ENCODE data around the gene REV3L.
"Not testable (repeated sequence)": the region's sequence is repeated elsewhere in the genome, so short reads cannot be mapped to it uniquely, and the experiment has no call there.

The REV3L gene

GRCh38 chr6:111490067-111490466 lies 7.0 kb upstream of the REV3L start:
- DNase-seq: no peak

DNA sequence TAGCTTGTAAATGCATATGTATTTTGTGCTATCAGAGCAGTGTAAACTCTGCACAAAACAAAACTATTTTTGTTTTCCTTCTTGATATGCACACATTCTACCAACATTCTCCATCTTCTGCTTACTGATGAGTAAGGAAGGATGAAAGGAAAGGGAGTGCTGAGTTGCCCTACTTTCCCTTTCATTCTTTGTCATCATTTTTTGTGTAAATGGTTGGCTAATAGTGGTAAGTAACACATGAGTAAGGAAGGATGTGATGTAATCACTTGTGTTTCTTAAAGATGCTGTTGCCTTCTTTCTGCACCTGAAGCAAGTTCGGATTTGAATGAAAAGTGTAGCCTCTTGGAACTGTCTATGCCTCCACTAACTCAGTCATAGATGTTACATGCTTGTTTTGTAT lies 4.6 kb upstream of the REV3L start:
- DNase-seq: no peak

DNA sequence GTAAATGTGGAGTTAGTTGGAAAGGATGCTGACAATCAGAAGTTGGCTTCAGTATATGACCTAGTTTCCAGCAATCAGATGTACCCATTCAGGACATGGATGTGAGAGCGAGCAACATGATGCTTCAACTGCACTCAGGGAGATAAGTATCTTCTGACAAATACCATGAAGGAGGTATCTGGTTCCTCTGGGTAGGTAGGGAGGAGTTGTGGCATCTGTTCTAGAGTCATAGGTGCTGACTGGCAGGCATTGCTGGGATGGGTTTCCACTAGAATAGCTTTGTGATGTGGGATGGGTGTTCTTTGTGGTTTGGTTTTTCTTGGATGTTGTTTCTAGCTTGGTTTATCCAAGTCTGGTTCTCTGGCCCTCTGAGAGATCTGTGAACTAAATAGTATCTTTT lies 3.9 kb upstream of the REV3L start:
- DNase-seq: no peak

DNA sequence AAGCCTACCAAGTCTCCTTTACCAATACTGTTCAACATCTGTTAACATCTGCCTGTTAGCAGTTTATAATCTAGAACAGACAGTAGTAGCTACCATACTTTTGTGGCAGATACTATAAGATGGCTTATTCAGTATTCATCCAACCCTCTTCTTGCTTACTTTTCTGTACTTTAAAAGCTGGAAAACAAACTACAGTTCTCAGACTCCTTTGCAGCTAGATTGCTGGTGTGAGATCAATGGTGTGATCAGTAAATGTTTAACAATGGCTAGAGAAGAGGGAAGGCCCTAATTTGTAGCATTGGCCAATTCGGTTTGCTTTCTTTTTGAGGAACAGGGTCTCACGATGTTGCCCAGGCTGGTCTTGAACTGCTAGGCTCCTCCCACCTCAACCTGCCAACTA lies 3.5 kb upstream of the REV3L start:
- no peak for DNase-seq

DNA sequence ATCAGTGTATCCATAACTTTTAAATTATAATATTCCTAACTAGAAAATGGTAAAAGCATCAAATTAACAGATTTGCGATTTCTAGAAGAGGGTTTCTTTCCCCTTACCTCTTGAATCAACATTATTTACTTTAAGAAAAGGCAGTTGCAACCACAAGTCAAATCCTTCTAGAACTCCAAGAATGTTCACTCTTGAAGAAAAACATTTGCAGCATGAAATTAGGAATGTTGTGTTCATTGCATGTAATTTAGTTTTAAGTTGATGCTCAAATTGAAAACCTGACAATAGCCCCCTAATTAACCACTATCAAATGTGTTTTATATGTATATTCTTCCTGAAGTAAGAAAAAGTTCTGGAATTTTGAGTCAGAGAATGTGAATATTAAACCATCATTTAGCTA lies 2.3 kb upstream of the REV3L start:
- DNase-seq: no peak

DNA sequence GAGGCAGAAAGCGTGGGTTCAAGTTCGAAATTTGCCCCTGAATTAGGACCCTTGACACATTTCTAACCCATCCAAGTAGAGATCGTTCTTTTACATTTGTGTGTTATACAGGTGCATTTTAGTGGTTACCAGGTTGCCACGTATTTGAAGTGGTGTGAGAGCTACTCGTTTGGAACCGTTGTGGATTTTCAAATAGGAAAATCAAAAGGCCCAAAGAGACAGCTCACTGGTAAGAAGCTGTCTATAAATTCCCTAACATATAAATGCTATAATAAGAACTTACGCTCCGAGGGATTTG lies 1.6 kb upstream of the REV3L start:
- no peak for DNase-seq

- DNase-seq: peak; percentile 85
These were observed 966 bp upstream of the REV3L start for GRCh38 chr6:111483736-111484632.

DNA sequence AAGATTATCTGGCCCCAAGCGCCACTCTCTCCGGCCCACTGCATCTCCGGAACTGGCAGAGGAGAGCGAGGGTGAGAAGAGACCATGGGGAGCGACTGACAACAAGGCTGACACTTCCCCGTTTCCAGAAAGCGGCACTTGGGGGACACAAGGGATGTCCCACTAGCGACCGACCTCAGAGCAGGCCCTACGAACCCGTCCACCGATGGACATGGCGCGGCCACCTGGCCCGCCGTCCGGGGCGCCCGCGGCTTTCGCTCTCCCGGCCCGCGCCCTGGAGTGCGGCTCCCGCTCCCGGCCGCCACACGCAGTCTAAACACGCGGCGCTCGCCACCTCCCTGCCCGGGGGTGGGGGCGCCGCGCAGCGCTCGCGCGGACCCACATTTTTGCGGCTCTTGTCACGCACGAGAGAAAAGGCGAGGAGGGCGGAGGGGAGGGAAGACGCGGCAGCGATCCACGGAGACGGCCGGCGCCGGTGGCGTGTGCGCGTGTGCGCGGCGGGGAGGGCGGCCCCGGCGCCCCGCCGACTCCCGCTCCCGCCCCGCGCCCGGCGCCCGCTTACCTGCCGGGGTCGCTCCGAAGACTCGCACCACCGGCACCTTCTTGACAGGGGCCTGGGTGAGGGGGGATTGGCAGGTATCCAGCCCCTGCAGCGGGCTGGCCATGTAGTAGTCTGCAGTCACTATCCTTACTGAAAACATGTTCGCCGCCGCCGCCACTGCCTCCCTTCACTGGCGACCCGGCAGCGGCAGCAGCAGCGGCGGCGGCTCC lies 645 bp downstream of the REV3L start:
- DNase-seq: peak; percentile 60

DNA sequence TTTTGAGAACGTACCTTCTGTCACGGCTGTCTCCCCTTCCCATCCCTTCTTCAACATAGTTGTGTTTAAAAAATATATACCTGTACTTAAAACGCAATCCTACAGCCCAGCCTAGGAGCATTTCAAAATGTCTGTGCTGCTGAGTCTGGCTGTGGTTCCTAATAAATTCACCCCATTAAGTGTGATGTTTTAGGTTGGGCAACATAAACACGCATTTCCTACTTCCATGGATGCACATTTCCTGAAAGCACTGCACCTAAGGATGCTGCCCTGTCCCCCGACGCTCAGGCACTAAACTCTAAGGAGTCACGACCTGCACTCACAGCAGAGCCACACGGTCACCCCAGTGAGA lies 1.2 kb downstream of the REV3L start:
- DNase-seq: no peak

GRCh38 chr6:111480988-111481822 lies 1.8 kb downstream of the REV3L start:
- DNase-seq: no peak

DNA sequence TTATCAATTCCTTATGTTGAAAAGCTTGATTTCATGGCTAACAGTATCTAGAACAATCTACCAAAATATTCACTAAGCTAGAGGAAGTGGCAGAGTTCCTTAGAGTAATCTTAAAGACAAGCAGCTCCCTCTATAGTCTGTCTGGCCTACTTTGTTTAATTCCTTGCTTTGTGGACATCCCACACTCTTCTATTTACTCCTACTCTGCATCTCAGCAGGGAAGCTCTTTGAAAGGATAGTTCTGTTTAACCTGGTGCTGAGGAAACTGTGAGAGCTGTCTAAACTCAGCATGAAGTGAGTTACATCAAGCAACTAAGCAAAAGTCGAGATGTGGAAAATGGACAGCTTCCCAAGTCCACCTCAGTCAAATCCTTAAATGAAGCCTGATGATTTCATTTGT lies 4.3 kb downstream of the REV3L start:
- no peak for DNase-seq

DNA sequence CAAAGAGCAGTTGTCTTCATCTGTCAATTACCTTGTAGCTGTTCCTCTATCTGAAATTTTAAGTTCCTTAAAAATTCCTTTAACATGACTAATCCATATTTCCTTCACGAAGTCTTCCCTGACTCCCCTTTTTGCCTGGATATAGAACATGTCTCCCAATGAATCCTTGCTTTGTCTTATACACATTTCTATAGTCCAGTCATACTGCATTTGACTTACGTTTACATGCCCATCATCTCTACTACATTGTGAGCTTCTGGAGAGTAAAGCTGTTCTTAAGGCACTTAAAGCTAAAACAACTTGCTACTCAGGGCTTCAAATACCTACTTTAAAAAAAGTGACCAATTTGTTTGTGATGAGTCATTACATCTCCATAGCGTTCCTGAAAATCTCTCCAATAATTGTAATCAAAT lies 4.9 kb downstream of the REV3L start:
- DNase-seq: no peak

DNA sequence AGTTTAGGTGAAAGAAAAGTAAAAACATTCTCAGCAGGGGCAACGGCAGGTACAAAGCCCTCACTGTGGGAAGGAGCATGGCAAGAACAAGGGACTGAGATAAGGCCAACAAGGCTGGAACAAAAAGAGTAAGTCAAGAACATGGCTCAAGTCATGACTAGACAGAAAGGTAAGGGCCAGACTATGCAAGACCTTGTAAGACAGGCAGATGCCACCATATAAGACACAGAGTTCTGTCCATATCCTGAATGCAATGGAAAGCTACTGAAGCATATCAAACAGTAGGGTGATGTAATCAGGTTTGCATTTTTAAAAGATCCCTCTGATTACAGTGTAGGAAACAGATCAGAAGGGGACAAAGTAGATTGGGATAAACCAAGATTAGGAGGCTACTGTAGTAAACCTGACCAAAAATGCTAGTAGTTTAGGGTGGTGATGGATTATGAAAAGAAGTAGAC lies 5.5 kb downstream of the REV3L start:
- no peak for DNase-seq

- not testable (repeated sequence) for DNase-seq
These were observed 7.0 kb downstream of the REV3L start for GRCh38 chr6:111476061-111476460.

GRCh38 chr6:111474771-111475170 lies 8.2 kb downstream of the REV3L start:
- DNase-seq: no peak

- DNase-seq: no peak
These were observed 8.9 kb downstream of the REV3L start for GRCh38 chr6:111474106-111474505.

GRCh38 chr6:111472933-111473435 lies 10.0 kb downstream of the REV3L start:
- no peak for DNase-seq

- DNase-seq: no peak
These were observed 11.1 kb downstream of the REV3L start for GRCh38 chr6:111471958-111472357.

GRCh38 chr6:111471533-111471932 lies 11.5 kb downstream of the REV3L start:
- no peak for DNase-seq

- no peak for DNase-seq
These were observed 12.0 kb downstream of the REV3L start for GRCh38 chr6:111470991-111471390.

DNA sequence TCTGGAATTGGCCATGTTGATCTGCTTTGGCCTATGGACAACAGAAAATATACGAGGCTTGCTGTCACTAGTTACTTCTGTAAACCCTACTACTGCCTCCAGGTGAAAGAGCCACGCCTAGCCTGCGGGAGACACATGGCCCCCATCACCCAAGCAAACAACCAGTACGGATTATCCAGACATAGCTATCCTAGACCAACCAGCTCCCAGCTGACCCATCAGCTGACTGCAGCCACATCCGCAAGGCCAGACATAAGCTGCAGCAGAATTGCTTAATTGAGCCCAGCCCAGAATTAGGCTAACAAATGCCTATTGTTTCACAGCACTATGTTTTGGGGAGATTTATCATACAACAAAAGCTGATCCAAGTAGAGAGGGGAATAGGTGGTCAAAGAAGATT lies 13.5 kb downstream of the REV3L start:
- DNase-seq: no peak

GRCh38 chr6:111468329-111469012 lies 14.5 kb downstream of the REV3L start:
- DNase-seq: no peak

DNA sequence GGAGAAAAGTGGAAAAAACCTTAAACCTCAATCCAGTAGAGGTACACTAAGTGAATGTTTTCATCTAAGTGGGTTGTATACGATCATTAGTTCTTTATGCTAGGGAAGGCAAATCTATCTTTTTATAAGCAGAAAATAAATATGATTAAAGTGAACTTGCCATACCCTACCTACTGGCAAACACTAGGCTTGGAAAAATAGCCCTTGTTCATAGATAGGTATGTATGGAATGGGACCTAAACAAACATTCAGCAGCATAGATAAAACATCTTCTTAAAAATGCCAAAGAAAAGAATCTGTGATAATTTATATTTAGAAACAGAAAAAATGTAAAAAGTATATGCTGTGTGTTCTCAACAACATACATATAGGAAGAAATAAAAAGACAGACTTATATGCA lies 18.8 kb downstream of the REV3L start:
- no peak for DNase-seq

Measured in stimulated activated naive CD4-positive, alpha-beta T cell treated with Interleukin-2 at 50 U/mL for 16 hours (primary cell).